Upper lobe of left lung (tissue), 6 donors: ENCODE results near the gene CLK2. TPM values are rescaled to one million over a fixed set of nuclear protein-coding genes. Genes with fewer than 3 reads are reported as not detected.
"Not testable (repeated sequence)": the region's sequence is repeated elsewhere in the genome, so short reads cannot be mapped to it uniquely, and the experiment has no call there.

Experiments
- ATAC-seq, 2 donors: fragments of 200-7000 bp; cut with Tn5 transposase; one replicate each; pipeline ENCODE4 v1.9.1; 2022; ENCODE audit warnings: mild to moderate bottlenecking in 2 of 2, moderate library complexity in 2 of 2; ENCODE audit not compliant: low FRiP score in 2 of 2
- DNase-seq, 2 donors: peaks; one replicate each; pipeline ENCODE4 v3.0.0-alpha.2; 2019 to 2020
- H3K27ac ChIP-seq, 4 donors: fragments of 200-600 bp; sonication (generic); one replicate each; pipeline ENCODE4 v1.5.1; 2016 to 2019
- H3K27me3 ChIP-seq, 4 donors: fragments of 200-600 bp; sonication (generic); one replicate each; pipeline ENCODE4 v1.5.1; 2017 to 2019
- H3K36me3 ChIP-seq, 4 donors: fragments of 200-600 bp; sonication (generic); one replicate each; pipeline ENCODE4 v1.5.1; 2016 to 2019
- H3K4me1 ChIP-seq, 4 donors: fragments of 200-600 bp; sonication (generic); one replicate each; pipeline ENCODE4 v1.5.1; 2018 to 2019
- H3K4me3 ChIP-seq, 4 donors: fragments of 200-600 bp; sonication (generic); one replicate each; pipeline ENCODE4 v1.5.1; 2017 to 2019; ENCODE audit warnings: mild to moderate bottlenecking in 2 of 4, moderate library complexity in 1 of 4
- H3K9me3 ChIP-seq, 4 donors: fragments of 200-600 bp; sonication (generic); one replicate each; pipeline ENCODE4 v1.5.1; 2018 to 2019
- CTCF ChIP-seq, 6 experiments: fragments of 450-650 bp in 4 of 6; fragments of 200-600 bp in 2 of 6; sonication (generic) in 2 of 6; IDR thresholded peaks; one replicate each; pipeline ENCODE4 v1.5.1; 2016 to 2019; ENCODE audit warnings: antibody characterized with exemption in 6 of 6
- EP300 ChIP-seq, 4 donors: sonication (generic); formaldehyde crosslinking; IDR thresholded peaks; one replicate each; pipeline ENCODE4 v1.5.1; 2017; ENCODE audit warnings: antibody characterized with exemption in 4 of 4, control low read depth in 2 of 4
- POLR2A ChIP-seq, 4 donors: fragments of 450-650 bp; IDR thresholded peaks; one replicate each; pipeline ENCODE4 v1.5.1; 2016 to 2017; ENCODE audit warnings: antibody characterized with exemption in 4 of 4, mild to moderate bottlenecking in 2 of 4
- POLR2AphosphoS5 ChIP-seq, 2 donors: sonication (generic); formaldehyde crosslinking; IDR thresholded peaks; one replicate each; pipeline ENCODE4 v1.5.1; 2017; ENCODE audit warnings: antibody characterized with exemption in 2 of 2
- WGBS, 2 donors: methylation state at CpG; one replicate each; pipeline ENCODE4 v1.1.5; 2017 to 2018; 5-methylcytosine and 5-hydroxymethylcytosine counted together
- total RNA-seq, 6 donors: library from RNA; depleted of rRNA in 4 of 6; stranded (reverse); fragments of >200 nt in 4 of 6; gene quantifications; one replicate each; pipeline versions ENCODE4 v1.1.0 to v1.2.1, GENCODE V29; 2016 to 2021
- donor health status: DM: no; HTN: no; CAD: no; lungs with moderate emphysema.
- donor health status: DM: no; HTN: yes; CAD: no; lungs with severe emphysema.

Gene CLK2
- total RNA-seq, 6 donors from 2014 or later, result 32.7 to 92.2 (median 48.1) TPM

- TF ChIP-seq POLR2A (IDR thresholded peaks at IDR 0.05) (peak in 1 of 4 donors; percentile 19), EP300 (IDR thresholded peaks at IDR 0.05) (peak in 1 of 4 donors; percentile 12), CTCF (IDR thresholded peaks at IDR 0.05) (no peak), POLR2AphosphoS5 (IDR thresholded peaks at IDR 0.05) (peak; percentile 59 to 80)
- DNase-seq (peak in 1 of 2 donors; percentile 86), ATAC-seq (peak; percentile 31 to 60)
- H3K27me3 ChIP-seq, result peaks cover 0 to 3% (median 0%) of the 10 kb centered on the region in 4 donors
- H3K9me3 ChIP-seq, result no peaks in the 10 kb centered on the region
- H3K36me3 ChIP-seq, result peaks cover 9 to 31% (median 14%) of the 10 kb centered on the region in 4 donors
- peaks cover 26 to 44% (median 29%) of the 10 kb centered on the region in 4 donors for H3K4me1 ChIP-seq
- H3K4me3 ChIP-seq, result peak overlapping the region in 3 of 4 donors; percentile 37 to 58 (median 51)
- 17 to 20% methylated on average over 4 of the region's 4 CpGs for WGBS, 2 donors
- H3K27ac ChIP-seq, result peak overlapping the region; percentile 43 to 76 (median 58)
Measured at GRCh38 chr1:155241069-155241679, 32.1 kb downstream of the CLK2 start.

- Histone ChIP-seq H3K4me3 (no peak overlapping the region), H3K9me3 (no peaks in the 10 kb centered on the region), H3K4me1 (peaks cover 9 to 18% (median 13%) of the 10 kb centered on the region in 4 donors), H3K27me3 (no peaks in the 10 kb centered on the region), H3K36me3 (peaks cover 11 to 37% (median 21%) of the 10 kb centered on the region in 4 donors), H3K27ac (no peak overlapping the region)
- TF ChIP-seq CTCF (IDR thresholded peaks at IDR 0.05) (no peak), POLR2A (IDR thresholded peaks at IDR 0.05) (no peak), EP300 (IDR thresholded peaks at IDR 0.05) (no peak), POLR2AphosphoS5 (IDR thresholded peaks at IDR 0.05) (no peak)
- no peak for DNase-seq
- 59 to 70% methylated on average over 5 of the region's 5 CpGs for WGBS, 2 donors
- ATAC-seq, result no peak
Measured at GRCh38 chr1:155236451-155236850, 36.9 kb downstream of the CLK2 start.

- not testable (repeated sequence) for H3K27ac ChIP-seq, H3K4me3 ChIP-seq, DNase-seq, H3K4me1 ChIP-seq, H3K27me3 ChIP-seq, ATAC-seq, H3K9me3 ChIP-seq
- WGBS, 2 donors, result 85 to 92% methylated on average over 2 to 6 of the region's 9 CpGs
- H3K36me3 ChIP-seq, result peaks cover 11 to 37% (median 21%) of the 10 kb centered on the region in 4 donors
Measured at GRCh38 chr1:155235375-155235774, 37.9 kb downstream of the CLK2 start.

GRCh38 chr1:155233502-155233901, 39.8 kb downstream of the CLK2 start:
- 100% methylated on average over 1 of the region's 5 CpGs for WGBS, 2 donors
- not testable (repeated sequence) for H3K27me3 ChIP-seq, DNase-seq, H3K4me3 ChIP-seq, H3K9me3 ChIP-seq, H3K4me1 ChIP-seq, H3K27ac ChIP-seq, ATAC-seq
- H3K36me3 ChIP-seq, result peaks cover 11 to 30% (median 19%) of the 10 kb centered on the region in 4 donors

- DNase-seq, H3K9me3 ChIP-seq, H3K4me3 ChIP-seq, ATAC-seq, H3K27ac ChIP-seq, H3K27me3 ChIP-seq, H3K4me1 ChIP-seq: not testable (repeated sequence)
- H3K36me3 ChIP-seq, result peaks cover 7 to 22% (median 13%) of the 10 kb centered on the region in 4 donors
- WGBS, 2 donors, result 59 to 86% methylated on average over 4 to 11 of the region's 13 CpGs
Measured at GRCh38 chr1:155232001-155232978, 41.0 kb downstream of the CLK2 start.

GRCh38 chr1:155231302-155231701, 42.0 kb downstream of the CLK2 start:
- ATAC-seq, H3K27ac ChIP-seq, H3K4me3 ChIP-seq, DNase-seq, H3K9me3 ChIP-seq, H3K27me3 ChIP-seq: not testable (repeated sequence)
- Histone ChIP-seq H3K4me1 (peaks cover 8 to 14% (median 11%) of the 10 kb centered on the region in 4 donors), H3K36me3 (peaks cover 3 to 12% (median 5%) of the 10 kb centered on the region in 4 donors)
- 48 to 57% methylated on average over 3 of the region's 3 CpGs for WGBS, 2 donors
